ENCODE measurements around the gene TMEM161A. TPM values are rescaled to one million over a fixed set of nuclear protein-coding genes. Genes with fewer than 3 reads are reported as not detected.

TMEM161A gene
- total and polyA plus RNA-seq, 9 of the 15 experiments (the other 6 are each of a cell fraction or from before 2014, with no cell fraction given) = 0.63 to 92.3 (median 38.9) TPM

- no peak for TF ChIP-seq ZNF561 (CRISPR knock-in tag; conservative IDR thresholded peaks at IDR 0.05)
- no peak for TF ChIP-seq FOSL1 (tag; conservative IDR thresholded peaks at IDR 0.05)
- no peak for TF ChIP-seq ZNF318 (IDR thresholded peaks at IDR 0.05; ENCODE audit: borderline replicate concordance in 1 of 2, low read depth in 1 of 2)
- no peak for TF ChIP-seq TCFL5 (CRISPR knock-in tag; conservative IDR thresholded peaks at IDR 0.05)
- TF ChIP-seq SMAD2 (IDR thresholded peaks at IDR 0.05; ENCODE audit: low read depth, low read length) = no peak
- TF ChIP-seq TAF15 (IDR thresholded peaks at IDR 0.05; ENCODE audit: low read depth, low read length) = no peak
- no peak for TF ChIP-seq MCM7 (IDR thresholded peaks at IDR 0.05)
- TF ChIP-seq SNAPC5 (CRISPR knock-in tag; IDR thresholded peaks at IDR 0.05) = no peak
- TF ChIP-seq TAF9B (IDR thresholded peaks at IDR 0.05; ENCODE audit: partially characterized antibody) = no peak
- no peak for TF ChIP-seq POLR2H (tag; IDR thresholded peaks at IDR 0.05; ENCODE audit: low read depth)
- no peak for TF ChIP-seq ARNT (IDR thresholded peaks at IDR 0.05)
- TF ChIP-seq ETS2 (tag; IDR thresholded peaks at IDR 0.05; ENCODE audit: borderline replicate concordance, poor library complexity, severe bottlenecking) = no peak
- TF ChIP-seq POLR2AphosphoS5 (IDR thresholded peaks at IDR 0.05; ENCODE audit: control insufficient read depth, insufficient read depth, low read depth, low read length) = peak; percentile 50; the same call in 1 of the 2 replicates
- TF ChIP-seq MYBL2 (IDR thresholded peaks at IDR 0.05; ENCODE audit: low read depth) = no peak
- no peak for TF ChIP-seq MYBL2 (CRISPR knock-in tag; IDR thresholded peaks at IDR 0.05; ENCODE audit: borderline replicate concordance)
- no peak for TF ChIP-seq BRF1 (IDR thresholded peaks at IDR 0.05; ENCODE audit: borderline replicate concordance, extremely low read depth, insufficient read length)
- peak in 1 of 2 experiments; percentile 64; a peak in 1 of 4 replicates for TF ChIP-seq SIN3A (IDR thresholded peaks at IDR 0.05; ENCODE audit: borderline replicate concordance in 2 of 2, control insufficient read depth in 1 of 2, low read depth in 2 of 2, low read length in 2 of 2)
- no peak for TF ChIP-seq CHCHD3 (CRISPR knock-in tag; IDR thresholded peaks at IDR 0.05)
- no peak for TF ChIP-seq ZBTB12 (CRISPR knock-in tag; IDR thresholded peaks at IDR 0.05)
Observed at GRCh38 chr19:19105365-19106055, 32.8 kb downstream of the TMEM161A start (continued).
